GM12878 (cell line): Measurements from ENCODE around the gene CRYBB2. TPM values are rescaled to one million over a fixed set of nuclear protein-coding genes. Genes with fewer than 3 reads are reported as not detected.
"Not testable (repeated sequence)": the region's sequence is repeated elsewhere in the genome, so short reads cannot be mapped to it uniquely, and the experiment has no call there.

Experiments
- ATAC-seq: fragments of 200-7000 bp; cut with Tn5 transposase; 3 replicates; pipeline ENCODE4 v1.9.1; 2020; ENCODE audit warnings: mild to moderate bottlenecking, moderate library complexity
- BruUV-seq: library from RNA; stranded (reverse); fragments of 400-500 nt; replicated peaks from 2 replicates; lab custom pipeline; 2021; lab: Mats Ljungman, UMichigan
- CTCF ChIA-PET: fragments of 300-600 bp; sonication (Branson Sonifier 250); formaldehyde crosslinking; extraction: SDS; loops from one replicate; lab custom pipeline; 2021; ENCODE audit warnings: inconsistent platforms; lab: Yijun Ruan, JAX
- POLR2A ChIA-PET: fragments of 350-600 bp; formaldehyde crosslinking; extraction: SDS; loops from one replicate; lab custom pipeline; 2021; ENCODE audit warnings: inconsistent platforms; lab: Charles Lee
- RAD21 ChIA-PET: fragments of 300-600 bp; sonication (Branson Sonifier 250); formaldehyde crosslinking; loops from one replicate; lab custom pipeline; 2023; ENCODE audit warnings: antibody characterized with exemption; ENCODE audit not compliant: unreplicated experiment; lab: Charles Lee
- SMC1A ChIA-PET: fragments of 300-600 bp; sonication (Branson Sonifier 250); formaldehyde crosslinking; loops from one replicate; lab custom pipeline; 2023; ENCODE audit not compliant: unreplicated experiment, uncharacterized antibody; lab: Charles Lee
- DNase-seq: peaks from one replicate; pipeline ENCODE4 v3.0.0-alpha.2; 2011; ENCODE audit warnings: low read depth, low spot score
- FAIRE-seq: peaks from 3 replicates; lab custom pipeline; 2011; peaks lifted over from hg19 to GRCh38; lab: Jason Lieb, UNC
- H2AFZ ChIP-seq: 2 replicates; pipeline ENCODE4 v1.6.0; 2011; ENCODE audit warnings: low read depth, low read length, control low read depth; ENCODE audit not compliant: control insufficient read depth
- H3K27ac ChIP-seq: 2 replicates; pipeline ENCODE4 v1.5.1; 2011; ENCODE audit warnings: control low read depth; ENCODE audit not compliant: control insufficient read depth, insufficient read depth
- H3K27me3 ChIP-seq, 2 experiments: replicated peaks in 1 of 2; 2 replicates each; pipeline versions ENCODE4 v1.6.0 to v1.6.1; 2011; ENCODE audit warnings: low read length in 1 of 2; ENCODE audit not compliant: control insufficient read depth in 2 of 2, insufficient read depth in 2 of 2
- H3K36me3 ChIP-seq, 2 experiments: 2 replicates each; pipeline ENCODE4 v1.5.1; 2011; ENCODE audit warnings: low read length in 1 of 2; ENCODE audit not compliant: control insufficient read depth in 2 of 2, insufficient read depth in 2 of 2
- H3K4me1 ChIP-seq: 2 replicates; pipeline ENCODE4 v1.6.1; 2011; ENCODE audit warnings: mild to moderate bottlenecking, low read length, moderate library complexity, mixed read lengths; ENCODE audit not compliant: control insufficient read depth, insufficient read depth
- H3K4me2 ChIP-seq: 2 replicates; pipeline ENCODE4 v1.6.0; 2011; ENCODE audit warnings: control low read depth; ENCODE audit not compliant: control insufficient read depth, insufficient read depth
- H3K4me3 ChIP-seq: fragments of 200-600 bp; sonication (generic); 2 replicates; pipeline ENCODE4 v1.5.1; 2016
- H3K79me2 ChIP-seq: 2 replicates; pipeline ENCODE4 v1.6.0; 2011; ENCODE audit warnings: low read length; ENCODE audit not compliant: control insufficient read depth, insufficient read depth
- H3K9ac ChIP-seq: 2 replicates; pipeline ENCODE4 v1.8.0; 2011; ENCODE audit warnings: low read length, control low read depth, mixed read lengths; ENCODE audit not compliant: control insufficient read depth, insufficient read depth
- H3K9me3 ChIP-seq: replicated peaks from 3 replicates; pipeline ENCODE4 v1.5.1; 2011; ENCODE audit warnings: mild to moderate bottlenecking, low read length; ENCODE audit not compliant: control insufficient read depth, insufficient read depth
- H4K20me1 ChIP-seq: 2 replicates; pipeline ENCODE4 v1.6.0; 2011; ENCODE audit not compliant: control insufficient read depth, insufficient read depth
- WGBS: methylation state at CpG from one replicate; pipeline ENCODE4 v1.1.6; 2016; ENCODE audit warnings: low lambda C conversion rate; ENCODE audit not compliant: insufficient replicate concordance, insufficient coverage; ENCODE audit errors: missing lambda C conversion rate; 5-methylcytosine and 5-hydroxymethylcytosine counted together
- in situ Hi-C: fragments of 300-500 bp; cut with MboI; formaldehyde crosslinking; loops from 9 replicates; pipeline ENCODE4 v1.14.3; 2018; ENCODE audit warnings: mixed read lengths
- intact Hi-C: fragments of 100-400 bp; cut with micrococcal nuclease; formaldehyde crosslinking; loops from one replicate; pipeline ENCODE4 v1.14.2; 2022; ENCODE audit not compliant: unreplicated experiment
- polyA plus RNA-seq, 11 experiments: library from polyadenylated mRNA; depleted of rRNA in 4 of 11; unstranded in 6 of 11; stranded (reverse) in 5 of 11; fragments of >200 nt; fragmentation: Nextera tagmentation in 4 of 11; fragmentation: Illumina TruSeq in 1 of 11; extraction: Ambion mirVana in 4 of 11; extraction: Trizol in 1 of 11; gene quantifications; 1 replicate in 1 of 11; 2 replicates in 10 of 11; pipeline versions ENCODE4 v1.2.1 to v1.2.3, GENCODE V29; 2011 to 2016; ENCODE audit warnings: inconsistent platforms in 2 of 11, missing spikeins in 2 of 11, low read depth in 1 of 11
- total RNA-seq, 4 experiments: library from RNA; depleted of rRNA in 3 of 4; stranded (reverse); fragments of >200 nt in 3 of 4; fragmentation: Illumina TruSeq in 1 of 4; extraction: Trizol in 1 of 4; gene quantifications; 2 replicates each; pipeline versions ENCODE4 v1.2.1 to v1.2.3, GENCODE V29; 2013 to 2021

The CRYBB2 gene
- total and polyA plus RNA-seq, 10 of the 15 experiments (the other 5 are each of a cell fraction or from before 2014, with no cell fraction given) = not detected

- SMC1A ChIA-PET, H3K36me3 ChIP-seq, H3K4me1 ChIP-seq, H3K27ac ChIP-seq, FAIRE-seq, H3K4me3 ChIP-seq, H3K27me3 ChIP-seq, RAD21 ChIA-PET, BruUV-seq, H3K4me2 ChIP-seq, H4K20me1 ChIP-seq, in situ Hi-C loops, H3K79me2 ChIP-seq, H3K9me3 ChIP-seq, DNase-seq, H2AFZ ChIP-seq, CTCF ChIA-PET, ATAC-seq, POLR2A ChIA-PET, intact Hi-C loops, H3K9ac ChIP-seq: not testable (repeated sequence)
- 0% methylated on average over 2 of the region's 2 CpGs for WGBS
Observed at GRCh38 chr22:25270061-25270460, 50.6 kb downstream of the CRYBB2 start.

GRCh38 chr22:25273231-25273630 is 53.8 kb downstream of the CRYBB2 start:
- H4K20me1 ChIP-seq, in situ Hi-C loops, CTCF ChIA-PET, SMC1A ChIA-PET, DNase-seq, BruUV-seq, H3K27ac ChIP-seq, H3K4me2 ChIP-seq, intact Hi-C loops, H3K36me3 ChIP-seq, H3K27me3 ChIP-seq, H3K79me2 ChIP-seq, H2AFZ ChIP-seq, H3K9ac ChIP-seq, RAD21 ChIA-PET, H3K4me3 ChIP-seq, H3K4me1 ChIP-seq, FAIRE-seq, H3K9me3 ChIP-seq, ATAC-seq, POLR2A ChIA-PET: not testable (repeated sequence)
- 8% methylated on average over 4 of the region's 4 CpGs for WGBS

GRCh38 chr22:25273928-25274327 is 54.5 kb downstream of the CRYBB2 start:
- FAIRE-seq, DNase-seq, H2AFZ ChIP-seq, H3K4me3 ChIP-seq, H3K9me3 ChIP-seq, H3K4me1 ChIP-seq, RAD21 ChIA-PET, H3K9ac ChIP-seq, H3K27ac ChIP-seq, H4K20me1 ChIP-seq, H3K4me2 ChIP-seq, BruUV-seq, CTCF ChIA-PET, intact Hi-C loops, ATAC-seq, H3K27me3 ChIP-seq, in situ Hi-C loops, H3K36me3 ChIP-seq, H3K79me2 ChIP-seq, POLR2A ChIA-PET: not testable (repeated sequence)
- 44% methylated on average over 3 of the region's 3 CpGs for WGBS
- SMC1A ChIA-PET = interaction anchor here (0.6 kb wide), 1 partner anchor 1152 kb away, joined by 3 read pairs; no protein-coding TSS in a partner anchor

- H3K4me2 ChIP-seq, H3K9me3 ChIP-seq, SMC1A ChIA-PET, DNase-seq, H4K20me1 ChIP-seq, CTCF ChIA-PET, BruUV-seq, H3K9ac ChIP-seq, RAD21 ChIA-PET, H3K27me3 ChIP-seq, H3K79me2 ChIP-seq, H3K36me3 ChIP-seq, H3K27ac ChIP-seq, H3K4me3 ChIP-seq, H2AFZ ChIP-seq, POLR2A ChIA-PET, in situ Hi-C loops, intact Hi-C loops, ATAC-seq, H3K4me1 ChIP-seq, FAIRE-seq: not testable (repeated sequence)
- 0% methylated on average over 2 of the region's 2 CpGs for WGBS
Observed at GRCh38 chr22:25280118-25280517, 60.7 kb downstream of the CRYBB2 start.
